Subcutaneous adipose tissue (tissue), 4 donors: ENCODE data around the gene FHOD3. TPM values are rescaled to one million over a fixed set of nuclear protein-coding genes. Genes with fewer than 3 reads are reported as not detected.

Source experiments
- CTCF ChIP-seq: fragments of 450-650 bp; IDR thresholded peaks from one replicate; pipeline ENCODE4 v1.5.1; 2016; ENCODE audit warnings: low read depth, mild to moderate bottlenecking, control low read depth, antibody characterized with exemption, moderate library complexity
- total RNA-seq, 4 donors: library from RNA; depleted of rRNA; stranded (reverse); fragments of >200 nt; gene quantifications; one replicate each; pipeline ENCODE4 v1.1.0, GENCODE V29; 2016

Gene FHOD3
- total RNA-seq, 4 donors from 2014 or later = 1.5 to 5.4 (median 3.3) TPM

DNA sequence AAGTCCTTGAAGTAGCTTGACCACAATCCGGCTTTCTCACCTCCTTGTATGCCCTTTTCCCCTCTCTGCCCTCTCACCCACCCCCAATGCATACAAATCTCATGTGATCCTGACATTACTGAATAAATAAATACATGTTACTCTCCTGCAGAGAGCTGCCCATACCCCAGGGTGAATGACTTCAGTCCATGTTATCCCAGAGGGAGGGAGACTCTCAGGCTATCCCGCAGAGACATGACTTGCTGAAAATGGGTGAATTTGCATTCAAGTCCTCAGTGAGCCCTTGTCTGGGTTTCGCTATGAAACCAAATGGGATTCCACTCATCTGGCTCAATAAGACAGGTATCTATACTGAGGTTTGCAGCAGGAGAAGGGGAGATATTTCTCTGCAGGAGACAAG, 168.5 kb downstream of the FHOD3 start:
- no peak for TF ChIP-seq CTCF

DNA sequence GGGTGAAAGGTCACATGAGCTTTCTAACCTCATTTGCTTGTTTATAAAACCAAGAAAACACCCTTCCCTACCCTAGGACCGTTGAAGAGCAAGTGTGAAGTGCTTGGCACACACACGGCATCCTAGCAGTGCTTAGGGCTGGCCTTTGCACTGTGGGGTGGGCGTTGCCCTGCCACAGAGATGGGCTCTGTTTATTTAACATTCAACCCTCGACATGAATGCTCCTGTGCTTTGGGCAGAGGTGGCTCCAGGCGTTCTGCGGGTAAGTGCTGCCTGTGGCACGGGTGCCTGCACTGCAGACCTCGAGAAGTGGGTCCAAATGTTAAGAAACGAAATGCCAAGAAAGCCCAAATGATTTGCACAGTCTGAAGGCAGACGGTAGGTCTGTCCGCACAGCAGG, 170.1 kb downstream of the FHOD3 start:
- TF ChIP-seq CTCF = no peak

DNA sequence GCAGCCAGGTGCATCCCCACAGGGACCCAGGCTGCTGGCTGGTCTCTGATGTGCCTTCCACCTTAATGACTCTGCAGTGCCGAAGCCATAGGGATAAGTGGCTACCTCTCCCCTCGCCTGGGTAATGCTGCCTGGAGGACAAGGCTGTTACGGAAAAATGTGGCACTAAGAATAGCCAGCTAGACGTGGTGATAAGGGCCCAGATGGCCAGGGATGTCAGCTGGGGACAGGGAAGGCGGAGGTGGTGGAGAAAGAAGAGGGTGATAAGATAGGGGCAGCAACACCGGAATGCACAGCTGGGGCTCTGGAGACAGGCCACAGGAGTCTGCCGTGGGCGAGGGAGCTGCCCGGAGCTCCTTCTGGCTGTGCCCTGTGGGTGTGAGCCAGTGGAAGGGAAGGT, 170.6 kb downstream of the FHOD3 start:
- no peak for TF ChIP-seq CTCF

DNA sequence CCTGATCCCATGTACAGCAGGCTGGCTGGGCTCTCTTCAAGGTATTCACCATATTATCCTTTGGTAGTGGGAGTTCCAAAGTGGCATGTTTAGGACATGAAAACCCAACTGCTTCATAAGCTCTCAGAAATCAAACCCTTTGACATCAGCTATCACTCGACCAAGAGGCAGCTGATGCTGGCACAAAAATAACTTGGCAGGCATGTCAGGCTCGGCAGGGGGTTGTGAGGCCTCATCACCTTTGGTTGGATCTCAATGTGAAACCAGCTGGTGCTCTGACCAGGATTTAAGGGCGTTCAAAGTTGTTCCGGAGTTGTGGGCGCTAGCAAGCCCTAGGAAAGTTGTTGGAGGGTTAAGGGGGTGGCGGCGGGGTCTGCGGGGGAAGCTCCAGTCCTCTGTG, 171.9 kb downstream of the FHOD3 start:
- TF ChIP-seq CTCF = no peak

GRCh38 chr18:36470896-36471295, 173.4 kb downstream of the FHOD3 start:
- no peak for TF ChIP-seq CTCF

GRCh38 chr18:36471393-36471792, 173.9 kb downstream of the FHOD3 start:
- no peak for TF ChIP-seq CTCF

GRCh38 chr18:36476433-36476832, 178.9 kb downstream of the FHOD3 start:
- TF ChIP-seq CTCF = no peak
